ENCODE data around the gene NPIPA3.
"Not testable (repeated sequence)": the region's sequence is repeated elsewhere in the genome, so short reads cannot be mapped to it uniquely, and the experiment has no call there.

NPIPA3 gene

GRCh38 chr16:14775624-14776023, 72.4 kb downstream of the NPIPA3 start:
- not testable (repeated sequence) for H3K36me3 ChIP-seq (ENCODE audit: control insufficient read depth, low read depth, low read length); H3K27me3 ChIP-seq (ENCODE audit: control insufficient read depth, insufficient read depth, low read length); H3K27ac ChIP-seq (ENCODE audit: low read length); H3K9me3 ChIP-seq (ENCODE audit: control insufficient read depth, low read depth, low read length); H3K4me3 ChIP-seq (ENCODE audit: low read length); H3K9ac ChIP-seq (ENCODE audit: low read length); H3K4me1 ChIP-seq (ENCODE audit: control insufficient read depth, low read depth, low read length)

All from iPS-18a (cell line).